OCI-LY3 (cell line): ENCODE results near the gene ATP2A2.

Experiments used
- H2AFZ ChIP-seq: fragments of 200-600, 300-600 bp; shearing (Covaris generic); 2 replicates; pipeline ENCODE4 v1.6.0; 2014; ENCODE audit warnings: antibody characterized with exemption, low read depth, low read length
- H3K27ac ChIP-seq: fragments of 200-600, 300-600 bp; sonication (generic); 2 replicates; pipeline ENCODE4 v1.5.1; 2014; ENCODE audit warnings: mild to moderate bottlenecking, low read length, moderate library complexity, mixed read lengths
- H3K27me3 ChIP-seq: fragments of 200-600, 300-600 bp; sonication (generic); 2 replicates; pipeline ENCODE4 v1.6.1; 2014; ENCODE audit warnings: low read depth, low read length, mixed read lengths
- H3K36me3 ChIP-seq: fragments of 200-600, 300-600 bp; sonication (generic); replicated peaks from 2 replicates; pipeline ENCODE3; 2014; ENCODE audit warnings: low read depth, low read length, mixed read lengths
- H3K4me1 ChIP-seq: fragments of 300-600, 200-600 bp; sonication (generic); 2 replicates; pipeline ENCODE4 v1.6.1; 2014; ENCODE audit warnings: low read length, mixed read lengths
- H3K4me2 ChIP-seq: fragments of 200-600, 300-600 bp; sonication (generic); 2 replicates; pipeline ENCODE4 v1.6.1; 2014; ENCODE audit warnings: low read length, mixed read lengths
- H3K4me3 ChIP-seq: fragments of 300-600, 200-600 bp; sonication (generic); 2 replicates; pipeline ENCODE4 v1.5.1; 2014; ENCODE audit warnings: antibody characterized with exemption, mild to moderate bottlenecking, low read length, moderate library complexity
- H3K79me2 ChIP-seq: fragments of 300-600, 200-600 bp; shearing (Covaris generic); 2 replicates; pipeline ENCODE4 v1.6.1; 2014; ENCODE audit warnings: mild to moderate bottlenecking, low read length, mixed read lengths
- H3K9ac ChIP-seq: fragments of 300-600, 200-600 bp; shearing (Covaris generic); 2 replicates; pipeline ENCODE4 v1.6.0; 2014; ENCODE audit warnings: mild to moderate bottlenecking, low read length, moderate library complexity
- H3K9me3 ChIP-seq: fragments of 200-600, 300-600 bp; shearing (Covaris generic); 2 replicates; pipeline ENCODE4 v1.6.1; 2014; ENCODE audit warnings: low read length, mixed read lengths; ENCODE audit not compliant: insufficient read depth
- H4K20me1 ChIP-seq: fragments of 200-600, 300-600 bp; sonication (generic); 2 replicates; pipeline ENCODE4 v1.6.1; 2016; ENCODE audit warnings: low read length, mixed read lengths; ENCODE audit not compliant: insufficient read depth
- CTCF ChIP-seq: fragments of 200-600, 300-600 bp; sonication (generic); IDR thresholded peaks from 2 replicates; pipeline ENCODE4 v1.5.1; 2014; ENCODE audit warnings: antibody characterized with exemption, low read length, low read depth
- EZH2phosphoT487 ChIP-seq: fragments of 200-600 bp; shearing (Covaris generic); IDR thresholded peaks from 2 replicates; pipeline ENCODE4 v1.6.1; 2018; ENCODE audit warnings: antibody characterized with exemption, mixed run types, low read depth

ATP2A2 gene

GRCh38 chr12:110304061-110304551, 23.1 kb downstream of the ATP2A2 start:
- Histone ChIP-seq H3K9me3 (no peaks in the 10 kb centered on the region), H3K27ac (no peak overlapping the region), H3K27me3 (no peaks in the 10 kb centered on the region), H3K4me2 (no peak overlapping the region), H3K4me1 (no peaks in the 10 kb centered on the region), H2AFZ (no peak overlapping the region), H3K4me3 (no peak overlapping the region), H3K9ac (no peak overlapping the region), H3K36me3 (peaks cover 50% of the 10 kb centered on the region), H3K79me2 (peaks cover 99% of the 10 kb centered on the region), H4K20me1 (peaks cover 72% of the 10 kb centered on the region)
- TF ChIP-seq EZH2phosphoT487 (no peak), CTCF (no peak)

GRCh38 chr12:110307372-110307771, 26.3 kb downstream of the ATP2A2 start:
- H3K4me1 ChIP-seq, result peaks cover 6% of the 10 kb centered on the region; the same call in 1 of the 2 replicates
- no peak overlapping the region for H3K4me3 ChIP-seq
- H3K9ac ChIP-seq, result no peak overlapping the region
- TF ChIP-seq CTCF (no peak), EZH2phosphoT487 (no peak)
- no peaks in the 10 kb centered on the region for H3K9me3 ChIP-seq
- no peak overlapping the region for H2AFZ ChIP-seq
- no peak overlapping the region for H3K4me2 ChIP-seq
- peaks cover 61% of the 10 kb centered on the region for H4K20me1 ChIP-seq
- no peak overlapping the region for H3K27ac ChIP-seq
- H3K36me3 ChIP-seq, result peaks cover 47% of the 10 kb centered on the region
- no peaks in the 10 kb centered on the region for H3K27me3 ChIP-seq
- H3K79me2 ChIP-seq, result peaks cover 100% of the 10 kb centered on the region

- no peak overlapping the region for H3K4me2 ChIP-seq
- no peak overlapping the region for H3K4me3 ChIP-seq
- no peaks in the 10 kb centered on the region for H3K9me3 ChIP-seq
- H4K20me1 ChIP-seq, result peaks cover 31% of the 10 kb centered on the region
- no peak for TF ChIP-seq CTCF
- no peak for TF ChIP-seq EZH2phosphoT487
- peaks cover 36% of the 10 kb centered on the region for H3K4me1 ChIP-seq
- H3K36me3 ChIP-seq, result peaks cover 35% of the 10 kb centered on the region
- peaks cover 100% of the 10 kb centered on the region for H3K79me2 ChIP-seq
- H2AFZ ChIP-seq, result no peak overlapping the region
- H3K9ac ChIP-seq, result no peak overlapping the region
- H3K27ac ChIP-seq, result no peak overlapping the region
- H3K27me3 ChIP-seq, result no peaks in the 10 kb centered on the region
Observed at GRCh38 chr12:110310763-110311162, 29.7 kb downstream of the ATP2A2 start.

GRCh38 chr12:110311903-110312302, 30.9 kb downstream of the ATP2A2 start:
- no peak overlapping the region for H2AFZ ChIP-seq
- H3K4me1 ChIP-seq, result peaks cover 46% of the 10 kb centered on the region
- peaks cover 23% of the 10 kb centered on the region for H4K20me1 ChIP-seq
- H3K4me3 ChIP-seq, result no peak overlapping the region
- H3K27me3 ChIP-seq, result no peaks in the 10 kb centered on the region
- H3K9me3 ChIP-seq, result no peaks in the 10 kb centered on the region
- H3K4me2 ChIP-seq, result no peak overlapping the region
- no peak overlapping the region for H3K9ac ChIP-seq
- peaks cover 100% of the 10 kb centered on the region for H3K79me2 ChIP-seq
- H3K27ac ChIP-seq, result peak overlapping the region; percentile 6; the same call in 1 of the 2 replicates
- TF ChIP-seq EZH2phosphoT487 (no peak), CTCF (no peak)
- peaks cover 39% of the 10 kb centered on the region for H3K36me3 ChIP-seq
